Measurements from ENCODE around the gene FERMT1.
"Not testable (repeated sequence)": the region's sequence is repeated elsewhere in the genome, so short reads cannot be mapped to it uniquely, and the experiment has no call there.

FERMT1 gene

GRCh38 chr20:6036213-6036612 is 86.6 kb downstream of the FERMT1 start:
- DNase-seq: no peak

- DNase-seq: no peak
Measured at GRCh38 chr20:6034134-6034969, 88.5 kb downstream of the FERMT1 start.

DNA sequence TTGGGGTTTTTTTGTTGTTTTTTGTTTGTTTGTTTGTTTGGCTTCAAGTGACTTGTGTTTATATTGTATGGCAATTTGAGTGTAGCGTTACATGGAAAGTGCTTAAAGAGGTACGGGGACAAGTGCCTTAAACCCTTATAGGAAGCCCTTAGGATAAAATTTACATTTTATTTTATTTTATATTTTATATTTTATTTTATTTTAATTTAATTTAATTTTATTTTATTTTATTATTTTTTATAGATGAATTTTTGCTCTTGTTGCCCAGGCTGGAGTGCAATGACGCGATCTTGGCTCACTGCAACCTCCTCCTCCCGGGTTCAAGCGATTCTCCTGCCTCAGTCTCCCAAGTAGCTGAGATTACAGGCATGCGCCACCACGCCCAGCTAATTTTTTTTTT is 89.9 kb downstream of the FERMT1 start:
- DNase-seq: not testable (repeated sequence)

- DNase-seq: no peak
Measured at GRCh38 chr20:6030453-6031080, 92.3 kb downstream of the FERMT1 start.

- no peak for DNase-seq
Measured at GRCh38 chr20:6029538-6029937, 93.3 kb downstream of the FERMT1 start.

- DNase-seq: no peak
Measured at GRCh38 chr20:6028818-6029217, 94.0 kb downstream of the FERMT1 start.

DNA sequence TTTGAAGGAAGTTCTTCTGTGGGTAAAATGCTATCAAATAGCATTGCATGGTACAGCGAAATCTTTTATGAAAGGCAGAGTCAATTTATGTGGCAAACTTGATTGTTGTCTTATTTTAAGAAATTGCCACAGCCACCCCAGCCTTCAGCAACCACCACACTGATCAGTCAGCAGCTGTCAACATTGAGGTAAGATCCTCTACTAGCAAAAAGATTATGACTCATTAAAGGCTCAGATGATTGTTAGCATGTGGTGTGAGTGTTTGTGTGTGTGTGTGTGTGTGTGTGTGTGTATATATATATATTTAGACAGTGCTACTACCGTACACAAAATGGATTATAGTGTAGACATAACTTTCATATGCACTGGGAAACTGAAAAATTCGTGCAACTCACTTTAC is 96.8 kb downstream of the FERMT1 start:
- no peak for DNase-seq
